ENCODE data around the gene DFFA.

GRCh38 chr1:10474613-10475507 is 2.5 kb upstream of the DFFA start, which contains the start of gene PEX14:
- TF ChIP-seq CTCF (IDR thresholded peaks at IDR 0.05) (no peak), POLR2A (IDR thresholded peaks at IDR 0.05) (peak in 1 of 2 donors; percentile 47)
